Ecto neural progenitor cell (in vitro differentiated cells): ENCODE data around the gene RBL2.
"Not testable (repeated sequence)": the region's sequence is repeated elsewhere in the genome, so short reads cannot be mapped to it uniquely, and the experiment has no call there.

ENCODE experiments used
- DNase-seq: peaks from one replicate; pipeline ENCODE4 v3.0.0-alpha.2; 2018; ENCODE audit warnings: low spot score

RBL2 gene, protein sequence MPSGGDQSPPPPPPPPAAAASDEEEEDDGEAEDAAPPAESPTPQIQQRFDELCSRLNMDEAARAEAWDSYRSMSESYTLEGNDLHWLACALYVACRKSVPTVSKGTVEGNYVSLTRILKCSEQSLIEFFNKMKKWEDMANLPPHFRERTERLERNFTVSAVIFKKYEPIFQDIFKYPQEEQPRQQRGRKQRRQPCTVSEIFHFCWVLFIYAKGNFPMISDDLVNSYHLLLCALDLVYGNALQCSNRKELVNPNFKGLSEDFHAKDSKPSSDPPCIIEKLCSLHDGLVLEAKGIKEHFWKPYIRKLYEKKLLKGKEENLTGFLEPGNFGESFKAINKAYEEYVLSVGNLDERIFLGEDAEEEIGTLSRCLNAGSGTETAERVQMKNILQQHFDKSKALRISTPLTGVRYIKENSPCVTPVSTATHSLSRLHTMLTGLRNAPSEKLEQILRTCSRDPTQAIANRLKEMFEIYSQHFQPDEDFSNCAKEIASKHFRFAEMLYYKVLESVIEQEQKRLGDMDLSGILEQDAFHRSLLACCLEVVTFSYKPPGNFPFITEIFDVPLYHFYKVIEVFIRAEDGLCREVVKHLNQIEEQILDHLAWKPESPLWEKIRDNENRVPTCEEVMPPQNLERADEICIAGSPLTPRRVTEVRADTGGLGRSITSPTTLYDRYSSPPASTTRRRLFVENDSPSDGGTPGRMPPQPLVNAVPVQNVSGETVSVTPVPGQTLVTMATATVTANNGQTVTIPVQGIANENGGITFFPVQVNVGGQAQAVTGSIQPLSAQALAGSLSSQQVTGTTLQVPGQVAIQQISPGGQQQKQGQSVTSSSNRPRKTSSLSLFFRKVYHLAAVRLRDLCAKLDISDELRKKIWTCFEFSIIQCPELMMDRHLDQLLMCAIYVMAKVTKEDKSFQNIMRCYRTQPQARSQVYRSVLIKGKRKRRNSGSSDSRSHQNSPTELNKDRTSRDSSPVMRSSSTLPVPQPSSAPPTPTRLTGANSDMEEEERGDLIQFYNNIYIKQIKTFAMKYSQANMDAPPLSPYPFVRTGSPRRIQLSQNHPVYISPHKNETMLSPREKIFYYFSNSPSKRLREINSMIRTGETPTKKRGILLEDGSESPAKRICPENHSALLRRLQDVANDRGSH

DNA sequence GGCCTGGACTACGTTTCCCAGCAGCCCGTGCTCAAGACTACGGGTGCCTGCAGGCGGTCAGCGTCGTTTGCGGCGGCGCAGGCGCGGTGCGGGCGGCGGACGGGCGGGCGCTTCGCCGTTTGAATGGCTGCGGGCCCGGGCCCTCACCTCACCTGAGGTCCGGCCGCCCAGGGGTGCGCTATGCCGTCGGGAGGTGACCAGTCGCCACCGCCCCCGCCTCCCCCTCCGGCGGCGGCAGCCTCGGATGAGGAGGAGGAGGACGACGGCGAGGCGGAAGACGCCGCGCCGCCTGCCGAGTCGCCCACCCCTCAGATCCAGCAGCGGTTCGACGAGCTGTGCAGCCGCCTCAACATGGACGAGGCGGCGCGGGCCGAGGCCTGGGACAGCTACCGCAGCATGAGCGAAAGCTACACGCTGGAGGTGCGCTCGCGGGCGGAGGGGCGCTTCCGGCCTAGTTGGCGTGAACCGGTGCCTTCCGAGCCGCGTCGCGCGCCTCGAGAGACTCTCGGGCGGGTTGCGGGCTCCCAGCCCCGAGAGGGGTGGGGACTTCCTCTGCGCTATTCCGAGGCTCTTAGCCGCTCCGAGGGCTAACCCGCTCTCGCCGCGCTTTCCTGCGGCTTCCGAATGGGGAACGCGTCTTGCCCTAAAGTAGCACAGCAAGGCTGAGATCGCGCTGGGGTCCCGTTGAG lies at the start of gene RBL2:
Gene RBL2, plus strand, starts transcription at position 95 of the 689 bp plus-strand sequence. Its CDS starts 86 bp downstream, at position 181.
- DNase-seq, result peak; percentile 90

DNA sequence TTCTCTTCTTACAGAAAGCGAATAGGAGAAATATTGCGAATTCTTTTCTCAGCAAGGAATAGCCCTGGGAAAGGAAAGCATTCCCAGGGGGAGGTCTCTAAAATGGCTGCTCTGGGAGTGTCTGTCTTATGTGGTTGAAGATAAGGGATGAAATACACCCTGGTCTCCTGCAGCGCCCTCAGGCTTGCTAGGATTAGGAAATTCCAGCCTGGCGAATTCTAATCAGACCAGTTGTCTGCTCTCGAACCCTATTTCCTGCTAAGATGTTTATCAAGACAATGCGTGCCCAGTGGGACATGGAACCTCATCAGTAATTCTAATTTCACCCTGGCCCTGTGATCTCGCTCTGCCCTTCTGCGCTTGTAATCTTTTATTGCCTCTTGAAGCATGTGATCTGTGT lies 49.7 kb upstream of the RBL2 start:
- not testable (repeated sequence) for DNase-seq

DNA sequence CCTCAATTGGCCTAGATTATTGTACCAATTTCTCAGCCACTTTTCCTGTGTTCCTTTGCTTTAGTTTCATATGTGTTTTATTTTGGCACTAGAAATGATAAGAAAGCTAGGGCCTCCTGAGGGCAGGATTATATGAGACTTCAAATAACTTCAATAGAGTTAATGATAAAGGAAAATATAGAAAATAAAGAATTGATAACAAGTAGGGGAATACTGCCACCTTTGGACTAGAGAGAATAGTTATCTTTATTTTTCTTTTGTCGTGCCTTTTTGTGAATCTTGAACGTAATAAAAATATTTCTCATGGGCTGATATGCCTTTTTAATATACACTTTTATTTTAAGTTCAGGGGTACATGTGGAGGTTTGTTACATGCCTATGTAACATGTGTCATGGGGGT lies 29.3 kb upstream of the RBL2 start:
- DNase-seq, result no peak

DNA sequence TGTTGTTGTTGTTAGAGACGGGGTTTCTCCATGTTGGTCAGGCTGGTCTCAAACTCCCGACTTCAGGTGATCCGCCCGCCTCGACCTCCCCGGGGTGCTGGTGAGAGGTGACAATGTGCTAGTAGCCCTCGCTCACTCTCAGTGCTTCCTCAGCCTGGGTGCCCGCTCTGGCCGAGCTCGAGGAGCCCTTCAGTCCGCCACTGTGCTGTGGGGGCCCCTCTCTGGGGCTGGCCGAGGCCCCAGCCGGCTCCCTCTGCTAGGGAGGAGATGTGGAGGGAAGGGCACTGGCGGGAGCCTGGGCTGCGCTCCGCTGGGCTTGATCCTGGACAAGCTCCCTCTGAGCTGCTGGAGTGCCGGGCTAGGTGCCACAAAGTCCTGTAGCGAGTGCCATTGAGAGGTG lies 21.7 kb upstream of the RBL2 start:
- DNase-seq, result no peak

DNA sequence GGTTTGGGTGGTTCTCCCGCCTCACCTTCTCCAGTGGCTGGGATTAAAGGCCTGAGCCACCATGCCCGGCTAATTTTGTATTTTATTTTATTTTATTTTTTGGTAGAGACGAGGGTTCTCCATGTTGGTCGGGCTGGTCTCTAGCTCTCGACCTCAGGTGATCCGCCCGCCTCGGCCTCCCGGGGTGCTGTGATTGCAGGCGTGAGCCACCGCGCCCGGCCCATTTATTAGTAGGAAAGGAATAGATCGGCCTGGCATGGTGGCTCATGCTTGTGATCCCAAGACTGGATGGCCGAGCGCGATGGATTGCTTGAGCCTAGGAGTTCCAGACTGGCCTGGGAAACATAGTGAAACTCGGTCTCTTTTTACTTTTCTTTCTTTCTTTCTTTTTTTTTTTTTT lies 20.4 kb upstream of the RBL2 start:
- DNase-seq, result no peak

DNA sequence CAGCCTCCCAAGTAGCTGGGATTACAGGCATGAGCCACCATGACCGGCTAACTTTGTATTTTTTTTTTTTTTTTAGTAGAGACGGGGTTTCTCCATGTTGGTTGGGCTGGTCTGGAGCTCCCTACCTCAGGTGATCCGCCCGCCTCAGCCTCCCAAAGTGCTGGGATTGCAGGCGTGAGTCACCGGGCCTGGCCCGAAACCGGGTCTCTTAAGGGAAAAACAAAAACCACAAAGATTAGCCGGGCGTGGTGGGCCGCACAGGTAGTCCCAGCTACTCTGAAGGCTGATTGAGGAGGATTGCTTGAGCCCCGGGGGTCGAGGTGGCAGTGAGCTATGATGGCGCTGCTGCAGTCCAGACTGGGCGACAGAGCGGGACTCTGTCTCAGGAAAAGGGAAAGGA lies 19.9 kb upstream of the RBL2 start:
- no peak for DNase-seq

DNA sequence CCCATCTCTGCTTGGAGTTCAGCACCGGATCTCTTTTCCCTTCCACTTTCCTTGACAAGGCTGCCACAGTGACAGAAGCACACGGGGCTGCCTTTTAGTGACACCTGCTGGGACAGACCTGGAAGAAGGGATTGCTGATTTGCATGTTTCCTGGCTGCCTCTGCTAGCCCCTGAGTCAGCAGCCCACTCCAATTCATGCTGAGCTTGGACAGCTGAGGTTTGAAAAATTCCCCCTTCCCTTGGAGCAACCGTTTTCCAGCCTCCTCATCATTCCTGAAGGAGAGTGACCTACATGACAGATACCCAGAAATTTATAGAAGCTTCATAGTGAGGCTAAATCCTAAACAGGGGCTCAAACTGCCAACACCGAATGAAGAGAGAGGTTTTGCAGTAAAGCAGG lies 18.8 kb upstream of the RBL2 start:
- no peak for DNase-seq

DNA sequence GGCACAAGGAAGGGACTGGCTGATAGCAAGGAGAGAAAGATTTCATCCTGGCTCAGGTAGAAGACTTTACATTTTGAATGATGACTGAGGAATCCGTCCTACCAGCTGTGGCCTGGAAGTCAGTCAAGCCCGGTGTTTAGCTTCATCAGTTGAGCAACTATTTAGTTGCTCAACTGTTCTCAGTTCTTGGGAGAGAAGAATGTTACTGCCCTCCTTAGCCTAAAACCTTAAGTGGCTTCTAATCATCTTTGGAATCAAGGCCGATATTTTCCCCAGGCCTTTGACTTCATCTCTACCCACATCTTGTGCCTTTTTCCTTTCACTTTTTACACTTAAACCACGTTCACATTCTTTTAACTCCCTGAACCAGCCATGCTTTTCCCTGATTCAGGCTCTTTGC lies 17.3 kb upstream of the RBL2 start:
- no peak for DNase-seq

DNA sequence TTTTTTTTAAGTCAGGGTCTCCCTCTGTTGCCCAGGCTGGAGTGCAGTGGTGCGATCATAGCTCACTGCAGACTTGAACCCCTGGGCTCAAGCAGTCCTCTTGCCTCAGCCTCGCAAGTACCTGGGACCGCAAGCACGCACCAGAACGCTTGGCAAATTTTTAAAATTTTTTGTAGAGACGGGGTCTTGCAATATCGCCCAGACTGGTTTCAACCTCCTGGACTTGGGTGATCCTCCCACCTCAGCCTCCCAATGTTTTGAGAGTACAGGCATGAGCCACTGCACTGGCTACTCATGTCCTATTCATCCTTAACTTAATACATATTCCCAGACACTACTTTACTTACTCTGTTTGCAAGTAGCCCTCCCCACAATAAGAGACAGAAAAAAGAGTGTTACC lies 16.3 kb upstream of the RBL2 start:
- DNase-seq, result no peak

DNA sequence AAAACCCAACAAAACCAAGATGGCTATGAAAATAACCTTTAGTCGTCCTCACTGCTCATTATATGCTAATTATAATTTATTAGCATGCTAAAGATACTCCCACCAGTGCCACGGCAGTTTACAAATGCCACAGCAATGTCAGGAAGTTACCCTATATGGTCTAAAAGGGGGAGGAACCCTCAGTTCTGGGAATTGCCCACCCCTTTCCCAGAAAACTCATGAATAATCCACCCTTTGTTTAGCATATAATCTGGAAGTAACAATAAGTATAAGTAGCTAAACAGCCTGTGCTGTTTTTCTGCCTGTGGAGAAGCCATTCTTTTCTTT lies 14.9 kb upstream of the RBL2 start:
- not testable (repeated sequence) for DNase-seq

DNA sequence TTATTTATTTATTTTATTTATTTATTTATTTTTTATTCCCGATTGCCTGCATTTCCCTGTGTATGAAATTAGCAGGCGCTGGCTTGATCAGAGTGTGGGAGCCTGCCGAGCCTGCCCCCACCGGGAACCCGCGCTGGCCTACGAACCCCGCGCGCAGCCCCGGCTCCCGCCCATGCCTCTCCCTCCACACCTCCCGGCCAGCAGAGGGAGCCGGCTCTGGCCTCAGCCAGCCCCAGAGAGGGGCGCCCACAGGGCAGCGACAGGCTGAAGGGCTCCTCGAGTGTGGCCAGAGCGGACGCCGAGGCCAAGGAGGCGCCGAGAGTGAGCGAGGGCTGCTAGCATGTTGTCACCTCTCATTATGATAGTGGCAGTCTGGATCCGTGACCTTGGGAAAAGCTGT lies 13.0 kb upstream of the RBL2 start:
- no peak for DNase-seq

DNA sequence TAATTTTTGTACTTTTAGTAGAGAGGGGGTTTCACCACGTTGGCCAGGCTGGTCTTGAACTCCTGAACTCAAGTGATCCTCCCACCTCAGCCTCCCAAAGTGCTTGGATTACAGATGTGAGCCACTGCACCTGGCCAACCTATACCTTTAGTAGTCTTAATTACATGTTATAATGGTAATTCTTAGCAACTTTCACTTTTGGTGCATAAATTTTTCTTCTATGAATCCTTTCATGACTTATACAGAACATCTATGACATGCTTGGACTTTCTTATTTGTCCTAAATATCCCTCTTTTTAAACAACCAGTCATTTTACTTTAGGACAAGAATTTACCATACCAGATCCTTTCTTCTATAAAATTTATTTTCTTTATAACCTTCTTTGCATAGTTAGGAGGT lies 10.3 kb upstream of the RBL2 start:
- DNase-seq, result not testable (repeated sequence)

DNA sequence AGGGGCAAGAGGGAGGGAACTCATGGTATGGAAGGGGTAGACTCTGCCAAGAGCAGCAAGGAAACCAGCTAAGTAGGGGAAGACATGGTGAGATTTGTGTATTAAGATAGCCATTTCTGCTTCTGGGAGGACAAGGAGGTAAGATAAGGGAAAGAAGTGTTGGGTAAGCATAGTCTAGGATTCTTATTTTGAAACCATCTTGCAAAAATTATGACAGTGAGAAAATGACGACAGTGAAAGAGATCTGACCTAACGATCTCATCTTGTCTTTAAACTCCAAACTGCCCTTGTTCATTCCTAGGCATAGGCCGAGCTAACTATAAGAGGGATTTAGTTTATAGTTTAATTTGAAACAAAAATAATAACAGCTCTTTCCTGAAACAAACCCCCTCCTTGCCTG lies 5.6 kb upstream of the RBL2 start:
- no peak for DNase-seq

DNA sequence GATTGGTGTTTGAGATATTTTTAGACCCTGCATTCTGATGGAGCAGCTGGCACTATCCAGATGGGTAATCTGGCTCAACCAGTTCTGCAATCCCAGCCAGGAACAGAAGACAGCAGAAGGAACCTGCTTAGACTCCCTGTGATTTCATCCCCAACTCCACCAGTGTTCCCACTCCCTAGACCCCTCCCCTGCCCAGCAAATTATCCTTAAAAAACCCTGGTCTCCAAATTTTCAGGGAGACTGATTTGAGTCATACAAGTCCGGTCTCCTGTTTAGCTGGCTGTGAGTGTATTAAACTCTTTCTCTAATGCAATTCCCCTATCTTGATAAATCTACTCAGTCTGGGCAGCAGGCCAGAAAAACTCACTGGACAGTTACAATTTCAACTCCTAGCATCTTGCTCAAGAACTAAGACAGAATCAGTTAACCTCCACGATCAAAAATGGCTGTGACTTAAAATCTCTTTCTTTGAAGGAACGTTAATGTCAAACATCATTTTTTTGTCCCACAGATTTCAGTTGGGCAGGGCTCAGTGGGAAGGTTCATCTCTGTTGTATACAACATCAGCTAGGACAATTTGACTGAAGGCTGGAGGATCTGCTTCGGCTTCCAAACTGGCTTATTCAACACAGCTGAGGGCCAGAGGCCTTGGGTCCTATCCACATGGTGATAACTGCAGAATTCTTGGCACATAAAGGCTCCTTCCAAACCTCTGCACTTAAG lies 4.9 kb upstream of the RBL2 start:
- DNase-seq, result no peak

DNA sequence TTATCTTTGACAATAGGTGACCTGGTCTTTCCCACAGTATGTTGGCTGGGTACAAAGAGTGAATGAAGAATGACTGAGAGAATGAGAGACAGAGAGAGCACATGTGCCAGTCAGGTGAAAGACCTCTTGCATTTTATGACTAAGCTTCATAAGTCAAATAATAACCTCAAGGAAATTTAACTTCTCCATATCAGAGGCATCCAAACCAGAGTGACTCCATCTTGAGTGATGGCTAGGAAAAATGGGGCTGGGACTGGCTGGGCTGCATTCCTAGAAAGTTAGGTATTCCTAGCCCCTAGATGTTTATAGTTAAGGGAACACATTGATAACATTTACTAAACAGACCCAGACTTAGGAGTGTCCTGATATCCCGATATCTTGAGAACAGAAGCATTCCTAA lies 3.9 kb upstream of the RBL2 start:
- no peak for DNase-seq

DNA sequence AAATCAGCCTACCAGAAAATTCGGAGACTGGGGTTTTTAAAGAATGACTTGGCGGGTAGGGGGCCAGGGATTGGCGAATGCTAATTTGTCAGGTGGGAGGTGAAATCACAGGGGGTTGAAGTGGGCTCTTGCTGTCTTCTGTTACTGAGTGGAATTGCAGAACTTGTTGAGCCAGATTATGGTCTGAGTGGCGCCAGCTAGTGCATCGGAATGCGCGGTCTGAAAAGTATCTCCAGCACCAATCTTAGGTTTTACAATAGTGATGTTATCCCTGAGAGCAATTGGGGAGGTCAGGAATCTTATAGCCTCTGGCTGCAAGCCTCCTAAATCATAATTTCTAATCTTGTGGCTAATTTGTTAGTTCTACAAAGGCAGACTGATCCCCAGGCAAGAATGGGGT lies 762 bp upstream of the RBL2 start:
- no peak for DNase-seq

DNA sequence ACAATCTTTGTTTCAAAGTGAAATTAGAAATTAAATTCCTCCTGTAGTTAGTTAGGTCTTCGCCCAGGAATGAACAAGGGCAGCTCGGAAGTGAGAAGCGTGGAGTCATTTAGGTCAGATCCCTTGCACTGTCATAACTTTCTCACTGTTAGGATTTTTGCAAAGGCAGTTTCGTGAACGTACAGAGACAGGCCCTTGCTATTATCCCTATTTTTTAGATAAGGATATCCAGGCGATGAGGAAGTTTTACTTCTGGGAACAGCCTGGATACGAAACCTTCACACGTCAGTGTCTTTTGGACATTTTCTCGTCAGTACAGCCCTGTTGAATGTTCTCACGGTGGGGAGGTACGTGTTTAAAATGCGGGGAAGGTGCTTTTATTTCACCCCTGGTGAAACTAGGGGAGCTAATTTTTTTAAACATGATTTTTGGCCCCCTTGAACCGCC lies 318 bp upstream of the RBL2 start:
- DNase-seq, result no peak

DNA sequence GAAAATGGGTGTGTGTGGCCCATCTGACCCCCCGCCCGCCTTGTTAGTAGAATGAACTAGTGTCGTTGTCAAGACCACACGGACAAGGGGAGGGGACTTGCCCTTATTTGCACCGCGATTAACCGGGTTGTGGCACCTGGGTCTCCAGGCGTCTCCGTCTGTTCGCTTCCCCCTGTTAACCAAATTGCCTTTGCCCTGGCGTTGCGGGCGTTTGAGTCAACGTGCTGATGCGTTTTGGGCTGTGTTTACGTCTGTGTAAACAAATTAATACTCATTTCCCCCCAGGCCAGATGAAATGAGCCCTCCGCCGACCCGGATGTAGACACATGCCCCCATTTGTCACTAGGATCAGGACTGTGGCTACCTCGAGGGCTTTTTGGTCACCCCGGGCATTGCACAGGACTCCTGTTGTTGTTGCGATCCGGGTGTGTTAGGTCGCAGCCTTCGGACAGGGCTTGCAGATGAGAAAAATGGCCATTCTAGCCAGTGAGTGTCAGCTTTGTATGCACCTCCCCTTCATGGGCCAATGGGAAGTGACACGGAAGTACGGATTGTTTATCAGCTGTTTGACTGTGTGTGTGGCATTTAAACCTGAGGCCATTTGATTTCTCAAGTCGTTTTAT lies 906 bp downstream of the RBL2 start:
- peak; percentile 73 for DNase-seq

DNA sequence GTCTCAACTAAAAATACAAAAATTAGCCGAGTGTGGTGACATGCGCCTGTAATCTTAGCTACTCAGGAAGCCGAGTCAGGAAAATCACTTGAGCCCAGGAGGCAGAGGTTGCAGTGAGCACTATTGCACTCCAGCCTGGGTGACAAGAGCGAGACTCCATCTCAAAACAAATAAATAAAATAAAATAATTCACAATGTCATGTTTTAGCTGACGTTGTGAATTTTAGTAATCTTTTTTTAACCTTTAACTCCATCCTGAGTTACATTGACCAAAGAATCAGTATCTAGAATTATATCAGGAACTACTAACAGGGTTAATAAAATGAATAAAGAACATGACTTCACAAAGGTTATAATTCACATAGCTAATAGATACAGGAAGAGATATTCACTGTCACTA lies 5.9 kb downstream of the RBL2 start:
- DNase-seq, result no peak

DNA sequence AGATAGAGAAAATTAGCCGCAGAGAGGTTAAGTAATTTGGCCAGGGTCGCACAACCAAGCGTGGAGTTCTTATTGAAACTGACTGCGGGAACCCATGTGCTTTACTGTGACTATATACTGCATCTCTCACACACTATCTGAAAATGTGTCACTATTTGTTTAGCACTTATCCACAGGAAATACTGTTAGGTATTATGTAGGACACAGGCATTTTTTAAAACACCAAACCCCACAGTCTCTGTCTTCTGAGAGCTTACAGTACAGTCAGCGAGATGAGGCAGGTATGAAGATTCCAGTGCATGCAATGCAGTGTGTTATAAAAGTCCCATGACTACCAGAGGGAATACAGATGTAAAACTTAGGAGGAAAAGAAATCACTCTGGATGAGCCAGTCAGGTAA lies 11.3 kb downstream of the RBL2 start:
- DNase-seq, result no peak

DNA sequence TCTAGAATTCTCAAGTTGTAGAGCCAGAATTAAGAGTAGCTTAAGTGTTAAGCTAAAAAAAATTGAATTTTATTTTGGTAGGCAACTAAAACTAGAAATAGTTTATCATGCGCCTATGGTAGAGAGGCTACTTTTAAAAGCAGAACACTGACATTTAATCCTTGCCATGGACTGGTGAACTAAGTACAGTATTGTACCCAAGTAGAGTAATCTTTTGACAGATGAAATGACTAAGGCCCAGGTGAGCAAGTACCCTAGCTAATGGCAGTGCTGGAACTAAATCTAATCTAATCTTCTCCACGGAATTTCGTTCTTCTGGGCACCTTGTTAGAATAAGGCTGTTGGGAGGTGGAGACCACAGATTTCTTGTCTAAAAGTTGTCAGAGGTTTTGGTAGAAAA lies 11.8 kb downstream of the RBL2 start:
- no peak for DNase-seq
